DOHH2 (cell line): ENCODE results near the gene CX3CL1.

ENCODE experiments used
- H3F3A ChIP-seq: fragments of 200-600 bp; sonication (generic), shearing (Covaris generic); 2 replicates; pipeline ENCODE4 v1.6.0; 2016; ENCODE audit warnings: antibody characterized with exemption, mild to moderate bottlenecking; ENCODE audit not compliant: control insufficient read depth, insufficient read depth
- H3K27ac ChIP-seq: fragments of 200-600 bp; sonication (generic); 2 replicates; pipeline ENCODE4 v1.5.1; 2014; ENCODE audit warnings: low read depth, mild to moderate bottlenecking, low read length, moderate library complexity
- H3K27me3 ChIP-seq: fragments of 200-600 bp; sonication (generic); 2 replicates; pipeline ENCODE4 v1.6.1; 2014; ENCODE audit warnings: mild to moderate bottlenecking, low read length, mixed read lengths; ENCODE audit not compliant: control insufficient read depth
- H3K36me3 ChIP-seq: fragments of 200-600 bp; sonication (generic); 2 replicates; pipeline ENCODE4 v1.6.1; 2014; ENCODE audit warnings: mild to moderate bottlenecking, low read length, moderate library complexity, mixed read lengths; ENCODE audit not compliant: control insufficient read depth
- H3K4me1 ChIP-seq: fragments of 200-600 bp; sonication (generic); 2 replicates; pipeline ENCODE4 v1.6.1; 2014; ENCODE audit warnings: mild to moderate bottlenecking, low read length, mixed read lengths; ENCODE audit not compliant: control insufficient read depth
- H3K4me2 ChIP-seq: fragments of 200-600 bp; sonication (generic); 2 replicates; pipeline ENCODE4 v1.6.0; 2014; ENCODE audit warnings: mild to moderate bottlenecking, low read length, moderate library complexity
- H3K4me3 ChIP-seq: fragments of 200-600 bp; sonication (generic); 2 replicates; pipeline ENCODE4 v1.5.1; 2014; ENCODE audit warnings: mild to moderate bottlenecking, low read length, mixed read lengths
- H3K79me2 ChIP-seq: fragments of 200-600 bp; sonication (generic); 2 replicates; pipeline ENCODE4 v1.6.1; 2014; ENCODE audit warnings: mild to moderate bottlenecking, low read length, mixed read lengths; ENCODE audit not compliant: control insufficient read depth
- H3K9me2 ChIP-seq: fragments of 200-600 bp; sonication (generic); replicated peaks from 2 replicates; pipeline ENCODE4 v1.6.1; 2014; ENCODE audit warnings: mild to moderate bottlenecking, low read length, mixed read lengths; ENCODE audit not compliant: control insufficient read depth
- H3K9me3 ChIP-seq: fragments of 200-600 bp; sonication (generic); 2 replicates; pipeline ENCODE4 v1.6.1; 2014; ENCODE audit warnings: antibody characterized with exemption, low read length, mixed read lengths; ENCODE audit not compliant: control insufficient read depth, insufficient read depth
- H4K20me1 ChIP-seq: fragments of 200-600 bp; sonication (generic); 2 replicates; pipeline ENCODE4 v1.6.0; 2014; ENCODE audit warnings: low read depth, mild to moderate bottlenecking, antibody characterized with exemption, low read length, moderate library complexity; ENCODE audit not compliant: control insufficient read depth, insufficient read depth
- EZH2phosphoT487 ChIP-seq: fragments of 200-600 bp; sonication (generic); IDR thresholded peaks from 2 replicates; pipeline ENCODE4 v1.6.1; 2017; ENCODE audit warnings: borderline replicate concordance, mild to moderate bottlenecking, antibody characterized with exemption, low read length, moderate library complexity, mixed read lengths
- TF ChIP-seq, protein P1 (sequence below): fragments of 200-600 bp; sonication (generic); IDR thresholded peaks from one replicate; pipeline ENCODE4 v1.5.1; 2014; ENCODE audit warnings: antibody characterized with exemption, mild to moderate bottlenecking, low read depth, low read length; ENCODE audit not compliant: poor library complexity, severe bottlenecking

CX3CL1 gene

GRCh38 chr16:57329718-57330327, 42.5 kb upstream of the CX3CL1 start:
- H3F3A ChIP-seq: no peaks in the 10 kb centered on the region
- H3K79me2 ChIP-seq: no peaks in the 10 kb centered on the region
- no peak overlapping the region for H3K27ac ChIP-seq
- no peak overlapping the region for H3K4me3 ChIP-seq
- H3K36me3 ChIP-seq: no peaks in the 10 kb centered on the region
- peaks cover 16% of the 10 kb centered on the region for H3K27me3 ChIP-seq
- no peaks in the 10 kb centered on the region for H3K4me1 ChIP-seq
- H3K9me2 ChIP-seq: no peaks in the 10 kb centered on the region
- H4K20me1 ChIP-seq: no peaks in the 10 kb centered on the region
- no peak for TF ChIP-seq EZH2phosphoT487
- TF ChIP-seq, protein P1, sequence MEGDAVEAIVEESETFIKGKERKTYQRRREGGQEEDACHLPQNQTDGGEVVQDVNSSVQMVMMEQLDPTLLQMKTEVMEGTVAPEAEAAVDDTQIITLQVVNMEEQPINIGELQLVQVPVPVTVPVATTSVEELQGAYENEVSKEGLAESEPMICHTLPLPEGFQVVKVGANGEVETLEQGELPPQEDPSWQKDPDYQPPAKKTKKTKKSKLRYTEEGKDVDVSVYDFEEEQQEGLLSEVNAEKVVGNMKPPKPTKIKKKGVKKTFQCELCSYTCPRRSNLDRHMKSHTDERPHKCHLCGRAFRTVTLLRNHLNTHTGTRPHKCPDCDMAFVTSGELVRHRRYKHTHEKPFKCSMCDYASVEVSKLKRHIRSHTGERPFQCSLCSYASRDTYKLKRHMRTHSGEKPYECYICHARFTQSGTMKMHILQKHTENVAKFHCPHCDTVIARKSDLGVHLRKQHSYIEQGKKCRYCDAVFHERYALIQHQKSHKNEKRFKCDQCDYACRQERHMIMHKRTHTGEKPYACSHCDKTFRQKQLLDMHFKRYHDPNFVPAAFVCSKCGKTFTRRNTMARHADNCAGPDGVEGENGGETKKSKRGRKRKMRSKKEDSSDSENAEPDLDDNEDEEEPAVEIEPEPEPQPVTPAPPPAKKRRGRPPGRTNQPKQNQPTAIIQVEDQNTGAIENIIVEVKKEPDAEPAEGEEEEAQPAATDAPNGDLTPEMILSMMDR: no peak
- H3K4me2 ChIP-seq: no peak overlapping the region
- no peaks in the 10 kb centered on the region for H3K9me3 ChIP-seq

- Histone ChIP-seq H3K9me2 (no peaks in the 10 kb centered on the region), H3K27ac (no peak overlapping the region), H3K4me2 (no peak overlapping the region), H3K27me3 (peaks cover 13% of the 10 kb centered on the region; the same call in 1 of the 2 replicates), H3K9me3 (no peaks in the 10 kb centered on the region), H3K79me2 (no peaks in the 10 kb centered on the region), H3K36me3 (no peaks in the 10 kb centered on the region), H3F3A (no peaks in the 10 kb centered on the region), H3K4me3 (no peak overlapping the region), H3K4me1 (no peaks in the 10 kb centered on the region), H4K20me1 (no peaks in the 10 kb centered on the region)
- TF ChIP-seq, protein P1: no peak
- no peak for TF ChIP-seq EZH2phosphoT487
These were observed 40.9 kb upstream of the CX3CL1 start for GRCh38 chr16:57331355-57331754.

DNA sequence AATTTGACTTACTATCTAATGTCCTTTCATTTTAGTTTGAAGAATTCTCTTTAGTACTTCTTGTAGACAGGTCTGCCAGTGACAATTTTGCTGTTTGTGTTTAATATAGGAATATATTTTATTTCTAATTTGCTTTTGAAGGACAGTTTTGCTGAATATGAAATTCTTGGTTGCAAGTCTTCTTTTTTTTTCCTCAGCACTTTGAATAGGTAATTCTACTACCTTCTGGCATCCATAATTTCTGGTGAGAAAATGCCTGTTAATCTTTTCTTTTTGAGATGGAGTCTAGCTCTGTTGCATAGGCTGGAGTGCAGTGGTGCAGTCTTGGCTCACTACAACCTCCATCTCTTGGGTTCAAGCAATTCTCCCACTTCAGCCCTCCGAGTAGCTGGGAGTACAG, 38.9 kb upstream of the CX3CL1 start:
- Histone ChIP-seq H3K4me2 (no peak overlapping the region), H3F3A (no peaks in the 10 kb centered on the region), H3K9me3 (0 out of 2 replicates have a peak, but pooled peaks cover 3% of the 10 kb centered on the region), H4K20me1 (no peaks in the 10 kb centered on the region), H3K4me3 (no peak overlapping the region), H3K27ac (no peak overlapping the region), H3K79me2 (no peaks in the 10 kb centered on the region), H3K36me3 (no peaks in the 10 kb centered on the region), H3K27me3 (peaks cover 15% of the 10 kb centered on the region), H3K9me2 (no peaks in the 10 kb centered on the region), H3K4me1 (no peaks in the 10 kb centered on the region)
- TF ChIP-seq, protein P1: no peak
- no peak for TF ChIP-seq EZH2phosphoT487
